RPMI8226 (cell line): Measurements from ENCODE around the gene ARHGAP15.

Source experiments
- DNase-seq: peaks from one replicate; pipeline ENCODE4 v3.0.0-alpha.2; 2015

Gene ARHGAP15

DNA sequence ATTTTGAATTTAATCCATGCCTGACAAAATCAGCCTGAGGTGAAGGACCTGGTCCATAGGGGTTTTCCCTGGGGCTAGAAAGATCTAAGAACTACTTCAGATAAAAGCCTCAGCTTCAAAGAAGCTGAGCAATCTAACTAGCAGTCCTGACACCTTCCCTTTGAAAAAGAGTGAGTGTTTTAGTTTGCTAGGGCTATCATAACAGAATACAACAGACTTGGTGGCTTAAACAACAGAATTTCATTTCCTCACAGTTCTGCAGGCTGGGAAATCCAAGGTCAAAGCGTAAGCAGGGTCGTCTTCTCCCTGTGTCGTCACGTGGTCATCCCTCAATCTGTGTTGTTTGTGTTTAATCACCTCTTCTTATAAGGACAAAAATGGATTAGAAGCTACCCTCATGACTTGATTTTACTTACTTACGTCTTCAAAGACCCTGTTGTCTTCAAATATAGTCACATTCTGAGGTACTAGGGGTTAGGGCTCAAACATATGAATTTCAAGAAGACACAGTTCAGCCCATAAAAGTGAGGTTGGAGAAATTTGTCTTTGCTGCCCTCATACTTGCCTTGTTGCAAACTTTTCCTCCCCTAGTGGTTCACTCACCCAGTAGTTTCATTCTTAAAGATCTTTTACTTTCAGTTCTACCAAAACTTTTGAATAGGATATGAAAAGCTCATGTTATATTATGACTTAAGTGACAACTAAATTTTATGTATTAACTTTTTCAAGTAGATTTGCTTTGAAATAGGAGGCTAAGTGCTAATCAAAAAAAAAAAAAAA is 673.8 kb downstream of the ARHGAP15 start:
- no peak for DNase-seq

DNA sequence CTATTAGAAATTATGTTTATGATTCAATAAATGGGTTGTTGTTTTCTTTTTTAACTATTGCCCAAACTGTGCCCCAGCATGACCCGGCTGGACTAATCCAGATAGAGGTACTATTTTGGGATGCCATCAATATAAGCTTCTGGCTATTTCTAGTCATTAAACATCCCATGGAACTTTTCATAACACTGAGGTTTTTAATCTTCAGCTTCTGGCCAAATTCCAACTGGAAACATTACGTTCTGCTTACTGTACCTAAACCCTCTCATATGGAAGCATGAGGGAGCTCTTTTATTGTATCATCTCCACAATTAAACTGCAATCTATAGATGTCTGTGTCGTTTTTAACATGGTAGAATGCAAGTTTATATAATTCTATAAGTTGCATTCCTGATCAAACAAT is 674.7 kb downstream of the ARHGAP15 start:
- no peak for DNase-seq

DNA sequence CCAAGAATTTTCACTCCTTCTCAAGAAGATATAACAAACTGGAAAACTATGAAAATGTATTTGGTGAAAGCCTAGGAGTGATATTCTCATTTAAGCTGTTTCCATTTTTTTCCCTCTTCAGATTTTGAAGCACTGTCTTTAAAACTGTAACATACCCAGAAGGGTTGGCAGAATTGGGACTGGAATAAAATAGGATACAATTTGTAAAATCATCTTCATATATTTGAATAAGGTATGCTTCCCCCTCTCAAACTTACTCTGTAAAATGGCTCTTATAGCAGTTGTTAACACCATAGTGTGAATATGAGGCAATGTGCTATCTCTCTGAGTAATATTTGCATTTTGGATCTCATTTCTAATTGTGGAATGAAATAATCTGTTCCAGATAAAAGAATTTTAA is 676.4 kb downstream of the ARHGAP15 start:
- DNase-seq: no peak

DNA sequence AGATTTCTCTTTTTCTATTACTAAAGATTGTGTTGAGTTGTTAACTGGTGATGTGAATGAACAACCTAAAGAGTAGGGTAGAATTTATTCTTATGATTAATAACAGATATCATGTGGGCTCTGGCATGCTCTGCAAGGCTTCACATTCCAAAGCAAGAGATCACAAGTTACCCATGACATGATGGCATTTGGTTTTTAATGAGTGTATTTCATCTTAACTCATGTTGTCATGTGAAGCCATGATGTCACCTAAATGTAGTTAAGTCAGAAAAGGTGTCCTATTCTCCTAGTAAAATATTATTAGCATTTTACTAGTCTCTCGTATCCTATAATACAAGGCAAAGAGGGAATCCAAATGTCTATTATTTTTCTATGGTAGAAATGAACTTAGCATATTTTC is 678.0 kb downstream of the ARHGAP15 start:
- DNase-seq: no peak

DNA sequence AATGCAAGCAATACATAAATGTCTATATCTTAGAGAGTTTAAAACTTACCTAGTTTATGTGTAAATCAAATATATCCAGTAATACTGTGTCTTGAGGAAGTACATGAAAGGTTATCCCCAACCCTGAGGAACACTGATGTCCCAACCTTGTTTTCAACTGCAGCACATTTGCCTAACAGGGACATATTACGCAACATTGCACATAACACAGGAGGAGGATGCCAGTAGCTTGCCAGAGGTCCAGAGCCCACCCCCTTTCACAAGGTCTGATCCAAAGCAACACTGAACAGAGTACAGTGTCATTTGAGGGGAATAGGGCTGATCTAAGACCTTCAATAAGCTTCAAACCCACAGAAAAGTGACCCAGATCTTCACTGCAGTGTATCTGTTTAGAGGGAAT is 678.5 kb downstream of the ARHGAP15 start:
- DNase-seq: no peak

DNA sequence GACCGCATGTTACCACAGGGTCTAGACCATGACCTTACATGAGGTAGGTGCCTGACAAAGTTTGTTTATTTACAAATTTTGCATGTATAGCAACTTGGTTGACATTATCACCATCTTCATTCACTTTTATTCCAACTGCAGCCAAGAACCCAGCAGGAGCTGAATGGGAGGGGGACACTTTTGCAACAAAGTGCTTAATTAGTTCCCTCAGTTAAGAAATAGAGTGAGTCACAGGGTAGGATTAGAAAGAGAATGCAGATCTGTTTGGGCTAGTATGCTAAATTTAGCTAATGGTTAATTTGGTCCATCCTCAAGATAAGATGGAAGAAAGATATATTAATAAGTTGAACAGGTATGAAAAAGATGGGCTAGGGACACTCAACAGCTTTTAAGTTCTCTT is 678.9 kb downstream of the ARHGAP15 start:
- DNase-seq: no peak

DNA sequence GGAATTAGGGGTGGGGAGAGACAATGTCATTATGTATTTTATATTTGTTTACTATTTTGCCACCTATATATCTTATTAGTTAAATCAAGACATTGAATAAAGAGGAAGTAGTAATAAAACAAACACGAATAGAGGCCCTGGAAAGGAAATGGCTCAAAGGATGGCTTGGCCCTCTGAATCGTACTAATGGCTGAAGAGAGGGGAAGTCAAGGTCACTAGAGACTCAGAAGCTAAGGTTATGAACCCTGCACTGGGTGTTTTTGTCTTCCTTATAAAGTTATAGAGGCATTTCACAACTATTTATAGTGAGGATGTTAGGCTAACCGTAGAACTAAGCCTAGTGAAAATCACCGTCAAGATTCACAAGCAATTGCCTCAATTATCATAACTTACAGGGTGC is 685.9 kb downstream of the ARHGAP15 start:
- DNase-seq: no peak

DNA sequence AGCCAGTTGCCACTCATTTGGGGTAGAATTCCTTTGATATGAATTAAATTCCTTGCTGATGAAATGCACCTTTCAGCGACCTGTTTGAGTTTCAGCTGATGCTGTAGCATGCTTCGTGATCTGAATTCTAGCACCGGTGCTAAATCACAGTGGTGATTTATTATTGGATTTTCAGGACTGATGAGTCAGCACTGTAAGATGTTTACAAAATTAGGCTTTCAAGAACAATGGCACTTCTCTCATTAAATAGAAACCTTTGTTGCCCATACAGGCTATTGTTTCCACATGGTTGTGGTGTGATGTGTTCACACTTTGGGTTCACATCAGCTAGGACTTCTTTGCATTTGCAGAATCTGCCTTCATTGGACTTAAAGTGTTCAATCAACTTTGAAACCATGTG is 687.7 kb downstream of the ARHGAP15 start:
- no peak for DNase-seq
